Measurements from ENCODE around the gene UQCC2. TPM values are rescaled to one million over a fixed set of nuclear protein-coding genes. Genes with fewer than 3 reads are reported as not detected.

UQCC2 gene
- polyA plus RNA-seq, 1 of the 3 experiments (the other 2 are of a cell fraction), result 59.0 TPM

DNA sequence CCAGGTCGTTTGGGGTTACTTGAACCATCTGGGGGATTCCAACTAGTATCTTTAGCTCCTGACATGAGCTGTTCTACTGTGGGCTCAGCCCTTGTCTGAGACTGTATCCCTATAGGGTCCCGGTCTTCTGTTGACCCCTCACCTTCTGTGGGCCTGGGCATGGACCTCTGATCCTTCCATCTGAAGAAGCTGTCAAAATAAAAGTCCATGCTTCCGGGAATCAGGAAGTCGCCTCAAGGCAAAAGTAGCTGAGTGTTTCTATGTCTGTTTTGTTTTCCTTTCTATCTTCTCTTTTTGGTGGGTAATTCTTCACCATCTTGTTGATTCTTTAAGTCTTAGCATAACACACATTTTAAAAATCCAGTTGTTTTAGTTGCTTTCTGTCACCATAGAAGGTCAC, 60.1 kb downstream of the UQCC2 start:
- no peaks in the 10 kb centered on the region for H3K36me3 ChIP-seq (replicated peaks in 1 of 2; ENCODE audit: control insufficient read depth in 1 of 2, insufficient read depth in 2 of 2, low read length in 1 of 2)
- ChIA-PET POLR2A (no interaction called here), CTCF (interaction anchor here (0.9 to 1.9 kb wide), 7 partner anchors 13 to 93 kb away, joined by 3 to 6 read pairs (median 4); partner anchors contain the start of gene UQCC2)

More for the DNA sequence above, 60.1 kb downstream of the UQCC2 start:
- WGBS (ENCODE audit: low lambda C conversion rate), result 83% methylated on average over 4 of the region's 4 CpGs
- no peak for DNase-seq
- no peak overlapping the region for H3K4me3 ChIP-seq (ENCODE audit: low read depth in 2 of 2, low read length in 1 of 2)
- H3K27ac ChIP-seq (ENCODE audit: low read depth in 2 of 2, low read length in 1 of 2), result no peak overlapping the region
- TF ChIP-seq, protein P1, sequence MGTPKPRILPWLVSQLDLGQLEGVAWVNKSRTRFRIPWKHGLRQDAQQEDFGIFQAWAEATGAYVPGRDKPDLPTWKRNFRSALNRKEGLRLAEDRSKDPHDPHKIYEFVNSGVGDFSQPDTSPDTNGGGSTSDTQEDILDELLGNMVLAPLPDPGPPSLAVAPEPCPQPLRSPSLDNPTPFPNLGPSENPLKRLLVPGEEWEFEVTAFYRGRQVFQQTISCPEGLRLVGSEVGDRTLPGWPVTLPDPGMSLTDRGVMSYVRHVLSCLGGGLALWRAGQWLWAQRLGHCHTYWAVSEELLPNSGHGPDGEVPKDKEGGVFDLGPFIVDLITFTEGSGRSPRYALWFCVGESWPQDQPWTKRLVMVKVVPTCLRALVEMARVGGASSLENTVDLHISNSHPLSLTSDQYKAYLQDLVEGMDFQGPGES (IDR thresholded peaks at IDR 0.05; ENCODE audit: low read depth, low read length), result no peak
- TF ChIP-seq TEAD4 (IDR thresholded peaks at IDR 0.05; ENCODE audit: borderline replicate concordance, insufficient read depth), result no peak
- TF ChIP-seq REST (IDR thresholded peaks at IDR 0.05; ENCODE audit: low read depth, low read length), result no peak
- no peak for TF ChIP-seq RFX5 (IDR thresholded peaks at IDR 0.05; ENCODE audit: low read length)
- no peak for TF ChIP-seq TCF12 (IDR thresholded peaks at IDR 0.05)
- H3F3A ChIP-seq (replicated peaks; ENCODE audit: insufficient read depth), result no peaks in the 10 kb centered on the region
- H4K20me1 ChIP-seq (ENCODE audit: insufficient read depth), result no peaks in the 10 kb centered on the region
- H3K27me3 ChIP-seq (ENCODE audit: insufficient read depth), result no peaks in the 10 kb centered on the region
- no peaks in the 10 kb centered on the region for H3K9me2 ChIP-seq
- no peak overlapping the region for H3K9ac ChIP-seq
- H2AFZ ChIP-seq (ENCODE audit: low read depth), result no peak overlapping the region
- no peaks in the 10 kb centered on the region for H3K9me3 ChIP-seq
- peaks cover 0 to 13% of the 10 kb centered on the region in 2 experiments; a peak in 1 of 4 replicates for H3K4me1 ChIP-seq (ENCODE audit: control insufficient read depth in 1 of 2, insufficient read depth in 2 of 2, low read depth in 1 of 2, low read length in 1 of 2)
- no peak overlapping the region for H3K4me2 ChIP-seq
- H3K79me2 ChIP-seq (ENCODE audit: insufficient read depth), result no peaks in the 10 kb centered on the region

Small RNAs within 50 kb of the gene (small RNA-seq; reads per million reads assigned to genes)
- 0 reads per million in 7 experiments for gene MIR3934

Other genes starting within 250 kb of the UQCC2 start
- gene BAK1, start 131.4 kb downstream of the UQCC2 start, polyA plus RNA-seq (2012; rRNA removed), result 15.4 and 21.2 TPM in 2 replicates
- gene ITPR3, start 90.4 kb downstream of the UQCC2 start, polyA plus RNA-seq (2012; rRNA removed), result 4.7 and 8.1 TPM in 2 replicates
- 0.13 and 0.21 TPM in 2 replicates for gene IP6K3, start 35.2 kb upstream of the UQCC2 start, polyA plus RNA-seq (2012; rRNA removed)
- 56.5 and 59.5 TPM in 2 replicates for gene LEMD2, start 77.4 kb upstream of the UQCC2 start, polyA plus RNA-seq (2012; rRNA removed)
- gene MLN, start 92.3 kb upstream of the UQCC2 start, polyA plus RNA-seq (2012; rRNA removed), result not detected in 2 replicates

Data from SK-N-SH (cell line).